IMR-90 (cell line): ENCODE measurements around the gene SAMD4B. TPM values are rescaled to one million over a fixed set of nuclear protein-coding genes. Genes with fewer than 3 reads are reported as not detected.

Source experiments
- ATAC-seq: fragments of 200-7000 bp; cut with Tn5 transposase; 2 replicates; pipeline ENCODE4 v1.9.1; 2020; ENCODE audit warnings: low read depth, mild to moderate bottlenecking, moderate library complexity
- BruUV-seq: library from RNA; stranded (reverse); fragments of 400-500 nt; replicated peaks from 2 replicates; lab custom pipeline; 2021; lab: Mats Ljungman, UMichigan
- CTCF ChIA-PET: fragments of 300-600 bp; formaldehyde crosslinking; extraction: SDS; loops from one replicate; lab custom pipeline; 2021; ENCODE audit warnings: antibody characterized with exemption; lab: Yijun Ruan, JAX
- POLR2A ChIA-PET: fragments of 300-600 bp; sonication (Branson Sonifier 250); formaldehyde crosslinking; loops from one replicate; lab custom pipeline; 2022; ENCODE audit warnings: antibody characterized with exemption; ENCODE audit not compliant: unreplicated experiment; lab: Charles Lee
- DNase-seq: peaks from one replicate; pipeline ENCODE4 v3.0.0; 2013
- H2AFZ ChIP-seq: replicated peaks from 2 replicates; pipeline ENCODE3; 2013; ENCODE audit warnings: low read length, mild to moderate bottlenecking; ENCODE audit not compliant: poor library complexity
- H2AK5ac ChIP-seq: 2 replicates; pipeline ENCODE4 v1.6.1; 2013; ENCODE audit warnings: low read depth, low read length, inconsistent platforms
- H2AK9ac ChIP-seq: replicated peaks from 2 replicates; pipeline ENCODE3; 2013; ENCODE audit warnings: mild to moderate bottlenecking, low read depth, low read length, moderate library complexity; ENCODE audit not compliant: poor library complexity
- H2BK120ac ChIP-seq: 2 replicates; pipeline ENCODE4 v1.6.1; 2013; ENCODE audit warnings: low read depth, low read length, inconsistent platforms
- H2BK15ac ChIP-seq: 3 replicates; pipeline ENCODE4 v1.6.1; 2013; ENCODE audit warnings: low read depth, low read length, inconsistent platforms
- H2BK20ac ChIP-seq: 2 replicates; pipeline ENCODE4 v1.6.1; 2013; ENCODE audit warnings: low read depth, mild to moderate bottlenecking, inconsistent platforms, low read length, moderate library complexity
- H2BK5ac ChIP-seq: 2 replicates; pipeline ENCODE4 v1.6.1; 2013; ENCODE audit warnings: mild to moderate bottlenecking, low read depth, low read length, inconsistent platforms; ENCODE audit not compliant: poor library complexity, severe bottlenecking
- H3K14ac ChIP-seq: replicated peaks from 2 replicates; pipeline ENCODE4 v1.6.1; 2013; ENCODE audit warnings: low read depth, low read length, inconsistent platforms
- H3K18ac ChIP-seq: 2 replicates; pipeline ENCODE4 v1.6.1; 2013; ENCODE audit warnings: low read depth, low read length, control low read depth
- H3K23ac ChIP-seq: 2 replicates; pipeline ENCODE4 v1.6.1; 2013; ENCODE audit warnings: low read depth, low read length, inconsistent platforms
- H3K27ac ChIP-seq: 2 replicates; pipeline ENCODE4 v1.5.1; 2013; ENCODE audit warnings: mild to moderate bottlenecking, control low read depth, low read length; ENCODE audit not compliant: insufficient read depth
- H3K27me3 ChIP-seq: 2 replicates; pipeline ENCODE4 v1.6.1; 2013; ENCODE audit warnings: low read length; ENCODE audit not compliant: control insufficient read depth, insufficient read depth
- H3K36me3 ChIP-seq: 2 replicates; pipeline ENCODE4 v1.6.1; 2013; ENCODE audit warnings: low read length, mixed read lengths; ENCODE audit not compliant: control insufficient read depth, insufficient read depth
- H3K4ac ChIP-seq: 2 replicates; pipeline ENCODE4 v1.6.1; 2013; ENCODE audit warnings: low read depth, low read length, inconsistent platforms
- H3K4me1 ChIP-seq: 2 replicates; pipeline ENCODE4 v1.6.1; 2013; ENCODE audit warnings: low read length, mixed read lengths; ENCODE audit not compliant: control insufficient read depth, insufficient read depth
- H3K4me2 ChIP-seq: 2 replicates; pipeline ENCODE4 v1.6.1; 2013; ENCODE audit warnings: low read depth, mild to moderate bottlenecking, control low read depth, low read length, moderate library complexity
- H3K4me3 ChIP-seq: 2 replicates; pipeline ENCODE4 v1.5.1; 2013; ENCODE audit warnings: low read depth, mild to moderate bottlenecking, control low read depth, low read length, moderate library complexity; ENCODE audit not compliant: insufficient read depth
- H3K56ac ChIP-seq: 2 replicates; pipeline ENCODE4 v1.6.1; 2013; ENCODE audit warnings: low read length, inconsistent platforms; ENCODE audit not compliant: insufficient read depth; ENCODE audit errors: extremely low read depth
- H3K79me1 ChIP-seq, 2 experiments: 2 replicates each; pipeline ENCODE4 v1.6.1; 2013; ENCODE audit warnings: low read length in 2 of 2, inconsistent platforms in 1 of 2, low read depth in 1 of 2
- H3K9ac ChIP-seq: 2 replicates; pipeline ENCODE4 v1.6.1; 2013; ENCODE audit warnings: low read depth, low read length, control low read depth
- H3K9me1 ChIP-seq: 2 replicates; pipeline ENCODE4 v1.6.1; 2013; ENCODE audit warnings: low read length, inconsistent platforms; ENCODE audit not compliant: insufficient read depth
- H3K9me3 ChIP-seq: 2 replicates; pipeline ENCODE4 v1.6.1; 2013; ENCODE audit warnings: low read length; ENCODE audit not compliant: control insufficient read depth, insufficient read depth
- H4K20me1 ChIP-seq: 2 replicates; pipeline ENCODE4 v1.6.1; 2013; ENCODE audit warnings: low read length, inconsistent platforms; ENCODE audit not compliant: insufficient read depth
- H4K5ac ChIP-seq: 2 replicates; pipeline ENCODE4 v1.6.1; 2013; ENCODE audit warnings: mild to moderate bottlenecking, low read depth, low read length, control low read depth
- H4K8ac ChIP-seq, 2 experiments: 2 replicates each; pipeline ENCODE4 v1.6.1; 2013; ENCODE audit warnings: low read depth in 2 of 2, low read length in 2 of 2, control low read depth in 1 of 2, inconsistent platforms in 1 of 2
- H4K91ac ChIP-seq: 2 replicates; pipeline ENCODE4 v1.6.1; 2013; ENCODE audit warnings: low read depth, low read length, inconsistent platforms; ENCODE audit not compliant: insufficient read depth
- CEBPB ChIP-seq: IDR thresholded peaks from 2 replicates; pipeline ENCODE4 v1.6.1; 2012; ENCODE audit warnings: low read depth, low read length, improper control_type of control experiment
- MXI1 ChIP-seq: IDR thresholded peaks from 2 replicates; pipeline ENCODE4 v1.6.1; 2012; ENCODE audit warnings: low read depth, mild to moderate bottlenecking, low read length, moderate library complexity, borderline replicate concordance
- NFE2L2 ChIP-seq: fragments of 150-350 bp; IDR thresholded peaks from 2 replicates; pipeline ENCODE4 v1.6.1; 2016; ENCODE audit warnings: low read depth, mild to moderate bottlenecking, low read length
- POLR2A ChIP-seq: IDR thresholded peaks from 2 replicates; pipeline ENCODE4 v1.6.1; 2012; ENCODE audit warnings: mild to moderate bottlenecking, low read depth, low read length
- WGBS, 2 experiments: methylation state at CpG; one replicate each; pipeline versions ENCODE4 v1.1.5 to v1.1.7; 2013; ENCODE audit warnings: missing lambda C conversion rate in 2 of 2; ENCODE audit not compliant: insufficient read length in 1 of 2; ENCODE audit errors: extremely low coverage in 2 of 2; 5-methylcytosine and 5-hydroxymethylcytosine counted together
- dilution Hi-C: fragments of 300-500 bp; cut with HindIII; formaldehyde crosslinking; loops from one replicate; pipeline ENCODE4 v1.14.3; 2018; ENCODE audit warnings: low sequenced_read_pairs; ENCODE audit not compliant: unreplicated experiment
- in situ Hi-C: fragments of 300-500 bp; cut with MboI; formaldehyde crosslinking; loops from 3 replicates; pipeline ENCODE4 v1.14.3; 2019; ENCODE audit warnings: low sequenced_read_pairs, inconsistent platforms, mixed read lengths
- intact Hi-C: fragments of 100-400 bp; cut with micrococcal nuclease; formaldehyde crosslinking; loops from 2 replicates; pipeline ENCODE4 v1.10.0; 2022
- polyA plus RNA-seq, 3 experiments: library from polyadenylated mRNA; depleted of rRNA; stranded (reverse); fragments of >200 nt; gene quantifications; 2 replicates each; pipeline ENCODE4 v1.2.3, GENCODE V29; 2012; ENCODE audit warnings: low replicate concordance in 1 of 3
- total RNA-seq: library from RNA; depleted of rRNA; stranded (reverse); fragments of >200 nt; gene quantifications from 2 replicates; pipeline ENCODE4 v1.2.3, GENCODE V29; 2012
- TF ChIP-seq, protein P1 (sequence below): conservative IDR thresholded peaks from 2 replicates; pipeline ENCODE4 v1.5.1; 2012; ENCODE audit warnings: mild to moderate bottlenecking, low read depth, low read length, improper control_type of control experiment

The SAMD4B gene
- total and polyA plus RNA-seq, 2 of the 4 experiments (the other 2 are of a cell fraction), result 18.3 to 97.2 TPM

DNA sequence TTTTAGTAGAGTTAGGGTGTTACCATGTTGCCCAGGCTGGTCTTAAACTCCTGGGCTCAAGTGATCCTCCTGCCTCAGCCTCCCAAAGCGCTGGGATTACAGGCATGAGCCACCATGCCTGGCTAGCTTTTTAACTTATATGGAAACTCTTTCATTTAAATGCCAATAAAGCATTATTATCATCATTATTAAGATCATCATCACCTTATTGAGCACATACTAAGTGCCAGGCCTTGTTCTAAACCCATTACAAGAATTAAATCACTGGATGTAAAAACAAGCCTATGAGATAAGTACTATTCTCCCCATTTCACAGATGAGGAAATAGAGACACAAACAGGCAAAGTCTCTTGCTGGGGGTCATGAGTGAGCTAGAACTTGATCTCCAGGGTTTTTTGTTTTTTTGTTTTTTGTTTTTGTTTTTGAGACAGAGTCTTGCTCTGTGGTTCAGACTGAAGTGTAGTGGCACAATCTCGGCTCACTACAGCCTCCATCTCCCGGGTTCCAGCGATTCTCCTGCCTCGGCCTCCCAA is 7.7 kb upstream of the SAMD4B start:
- TF ChIP-seq POLR2A (no peak), MXI1 (no peak), CEBPB (no peak), NFE2L2 (no peak)
- TF ChIP-seq, protein P1, sequence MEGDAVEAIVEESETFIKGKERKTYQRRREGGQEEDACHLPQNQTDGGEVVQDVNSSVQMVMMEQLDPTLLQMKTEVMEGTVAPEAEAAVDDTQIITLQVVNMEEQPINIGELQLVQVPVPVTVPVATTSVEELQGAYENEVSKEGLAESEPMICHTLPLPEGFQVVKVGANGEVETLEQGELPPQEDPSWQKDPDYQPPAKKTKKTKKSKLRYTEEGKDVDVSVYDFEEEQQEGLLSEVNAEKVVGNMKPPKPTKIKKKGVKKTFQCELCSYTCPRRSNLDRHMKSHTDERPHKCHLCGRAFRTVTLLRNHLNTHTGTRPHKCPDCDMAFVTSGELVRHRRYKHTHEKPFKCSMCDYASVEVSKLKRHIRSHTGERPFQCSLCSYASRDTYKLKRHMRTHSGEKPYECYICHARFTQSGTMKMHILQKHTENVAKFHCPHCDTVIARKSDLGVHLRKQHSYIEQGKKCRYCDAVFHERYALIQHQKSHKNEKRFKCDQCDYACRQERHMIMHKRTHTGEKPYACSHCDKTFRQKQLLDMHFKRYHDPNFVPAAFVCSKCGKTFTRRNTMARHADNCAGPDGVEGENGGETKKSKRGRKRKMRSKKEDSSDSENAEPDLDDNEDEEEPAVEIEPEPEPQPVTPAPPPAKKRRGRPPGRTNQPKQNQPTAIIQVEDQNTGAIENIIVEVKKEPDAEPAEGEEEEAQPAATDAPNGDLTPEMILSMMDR, result no peak
- Histone ChIP-seq H3K4ac (no peak overlapping the region), H3K23ac (no peak overlapping the region), H3K18ac (no peak overlapping the region), H4K5ac (no peak overlapping the region), H3K14ac (no peak overlapping the region), H3K4me1 (no peaks in the 10 kb centered on the region), H4K20me1 (no peaks in the 10 kb centered on the region), H2BK5ac (no peak overlapping the region), H4K8ac (no peak overlapping the region), H3K9me1 (no peaks in the 10 kb centered on the region), H2BK120ac (no peak overlapping the region), H3K9me3 (no peaks in the 10 kb centered on the region), H2BK20ac (no peak overlapping the region), H3K4me3 (no peak overlapping the region), H3K27ac (no peak overlapping the region), H3K4me2 (no peak overlapping the region), H3K79me1 (no peaks in the 10 kb centered on the region), H2AK5ac (no peak overlapping the region), H2BK15ac (no peak overlapping the region), H3K56ac (no peak overlapping the region), H2AFZ (no peak overlapping the region), H3K9ac (no peak overlapping the region), H3K27me3 (peaks cover 6% of the 10 kb centered on the region; the same call in 1 of the 2 replicates), H3K36me3 (no peaks in the 10 kb centered on the region), H4K91ac (no peak overlapping the region), H2AK9ac (no peak overlapping the region)
- dilution Hi-C loops (no loop called here), in situ Hi-C loops (no loop called here), intact Hi-C loops (no loop called here)
- CTCF ChIA-PET, result interaction anchor here (0.6 kb wide), 1 partner anchor 135 kb away, joined by 5 read pairs; no protein-coding TSS in a partner anchor
- no TSS peak for BruUV-seq
- DNase-seq, result no peak
- POLR2A ChIA-PET, result no interaction called here
- no peak for ATAC-seq
- whole genome bisulfite sequencing, 2 experiments, result 100% methylated on average over 2 of the region's 5 CpGs; no CpG with 5 or more reads in 1 of the 2 experiments
